HEK293T (cell line): ENCODE data around the gene ERRFI1.

Experiments used
- ARNT ChIP-seq: fragments of 450-650 bp; IDR thresholded peaks from 2 replicates; pipeline ENCODE4 v1.6.1; 2017; ENCODE audit warnings: mild to moderate bottlenecking
- BHLHE40 ChIP-seq: fragments of 450-650 bp; IDR thresholded peaks from 2 replicates; pipeline ENCODE4 v1.6.1; 2016; ENCODE audit warnings: mild to moderate bottlenecking, moderate library complexity, borderline replicate concordance
- ELF4 ChIP-seq: fragments of 450-650 bp; IDR thresholded peaks from 2 replicates; pipeline ENCODE4 v1.6.1; 2017; ENCODE audit warnings: antibody characterized with exemption
- FOXM1 ChIP-seq: fragments of 450-650 bp; IDR thresholded peaks from 2 replicates; pipeline ENCODE4 v1.6.1; 2017; ENCODE audit warnings: mild to moderate bottlenecking, borderline replicate concordance
- L3MBTL2 ChIP-seq: fragments of 450-650 bp; conservative IDR thresholded peaks from 2 replicates; pipeline ENCODE4 v1.6.1; 2016; ENCODE audit warnings: mild to moderate bottlenecking
- LEF1 ChIP-seq: fragments of 450-650 bp; IDR thresholded peaks from 2 replicates; pipeline ENCODE4 v1.6.1; 2017; ENCODE audit warnings: mild to moderate bottlenecking, borderline replicate concordance
- NFRKB ChIP-seq: fragments of 450-650 bp; IDR thresholded peaks from 2 replicates; pipeline ENCODE4 v1.6.1; 2016; ENCODE audit warnings: mild to moderate bottlenecking, moderate library complexity
- SP1 ChIP-seq: fragments of 450-650 bp; IDR thresholded peaks from 2 replicates; pipeline ENCODE4 v1.6.1; 2017
- SUZ12 ChIP-seq: fragments of 450-650 bp; IDR thresholded peaks from 2 replicates; pipeline ENCODE4 v1.6.1; 2016; ENCODE audit warnings: mild to moderate bottlenecking

GRCh38 chr1:8024329-8024728 is 1.8 kb downstream of the ERRFI1 start:
- TF ChIP-seq NFRKB: no peak
- no peak for TF ChIP-seq FOXM1
- no peak for TF ChIP-seq SP1
- no peak for TF ChIP-seq L3MBTL2
- TF ChIP-seq LEF1: no peak
- no peak for TF ChIP-seq ELF4
- no peak for TF ChIP-seq ARNT
- no peak for TF ChIP-seq BHLHE40
- TF ChIP-seq SUZ12: no peak
